ENCODE data around the gene CHMP5. TPM values are rescaled to one million over a fixed set of nuclear protein-coding genes. Genes with fewer than 3 reads are reported as not detected.

The CHMP5 gene
- total RNA-seq (10 to 100 TPM; 21.4 to 74.6 (median 35.3) TPM), polyA plus RNA-seq (10 to 100 TPM; 39.0 to 50.2 TPM), total RNA-seq (21.0 reads per million, percentile 51 among the genes with 10 or more reads in this experiment)

GRCh38 chr9:33264473-33265177 lies at the start of gene CHMP5, which contains the start of gene BAG1:
TSS of gene CHMP5 (plus strand) at chr9:33265049. CDS start at chr9:33265079, 30 bp downstream.
TSS of gene BAG1 (minus strand) at chr9:33264708.
- H3K27me3 ChIP-seq (ENCODE audit: control insufficient read depth in 2 of 2, insufficient read depth in 2 of 2, low read length in 2 of 2), result no peaks in the 10 kb centered on the region
- no peaks in the 10 kb centered on the region for H3K9me3 ChIP-seq (ENCODE audit: control insufficient read depth in 2 of 3, low read length in 3 of 3)
- Mint-ChIP-seq H3K4me3 (peak within 1 kb of the TSS; percentile 82 to 98 (median 92)), H3K9me3 (no peaks in the 10 kb centered on the region), H3K4me1 (peaks cover 36 to 66% (median 55%) of the 10 kb centered on the region in 7 donors), H3K36me3 (peaks cover 10 to 38% (median 13%) of the 10 kb centered on the region in 5 donors), H3K27ac (peak within 1 kb of the TSS; percentile 84 to 99 (median 97)), H3K27me3 (peaks cover 0 to 2% (median 0%) of the 10 kb centered on the region in 5 donors)
- peaks cover 15 to 34% of the 10 kb centered on the region in 2 donors for H3K4me1 ChIP-seq (ENCODE audit: control insufficient read depth in 2 of 2, insufficient read depth in 2 of 2, low read length in 2 of 2)
- peaks cover 8 to 59% (median 14%) of the 10 kb centered on the region in 3 experiments for H3K36me3 ChIP-seq (ENCODE audit: control insufficient read depth in 2 of 3, insufficient read depth in 3 of 3, low read length in 3 of 3)
- ChIA-PET POLR2A (interaction anchor here (0.6 to 3.8 kb wide), 9 partner anchors 10 to 691 kb away, joined by 3 to 29 read pairs (median 4); partner anchors contain the start of genes DNAJA1, NFX1 and SMU1), CTCF (interaction anchor here (0.9 to 1.8 kb wide), 4 partner anchors 22 to 212 kb away, joined by 3 to 6 read pairs (median 4); partner anchors contain the start of gene NFX1)
- ATAC-seq (peak; percentile 99), DNase-seq (peak; percentile 98 to 100 (median 100))
- H3K4me3 ChIP-seq (ENCODE audit: low read length), result peak within 1 kb of the TSS; percentile 95
- intact Hi-C loops (cut with micrococcal nuclease), result loop anchor here (1.0 to 10.0 kb wide), 16 partner anchors 26 to 1258 kb away; partner anchors contain the start of genes APTX (in 2 of the 2), DNAJA1 (in 2 of the 2), NFX1 (in 2 of the 2) and NOL6 (in 2 of the 2)
- H3K27ac ChIP-seq (ENCODE audit: low read depth, low read length), result peak within 1 kb of the TSS; percentile 88

- Mint-ChIP-seq H3K9me3 (no peaks in the 10 kb centered on the region), H3K27ac (peak overlapping the region in 1 of 9 donors; percentile 81), H3K4me3 (peak overlapping the region in 1 of 10 donors; percentile 26), H3K4me1 (peaks cover 8 to 26% (median 17%) of the 10 kb centered on the region in 7 donors), H3K36me3 (no peaks in the 10 kb centered on the region), H3K27me3 (peaks cover 0 to 27% (median 0%) of the 10 kb centered on the region in 5 donors)
- H3K4me3 ChIP-seq (ENCODE audit: low read length), result no peak overlapping the region
- H3K4me1 ChIP-seq (ENCODE audit: control insufficient read depth in 2 of 2, insufficient read depth in 2 of 2, low read length in 2 of 2), result peaks cover 0 to 2% of the 10 kb centered on the region in 2 donors
- H3K36me3 ChIP-seq (ENCODE audit: control insufficient read depth in 2 of 3, insufficient read depth in 3 of 3, low read length in 3 of 3), result no peaks in the 10 kb centered on the region
- no peaks in the 10 kb centered on the region for H3K27me3 ChIP-seq (ENCODE audit: control insufficient read depth in 2 of 2, insufficient read depth in 2 of 2, low read length in 2 of 2)
- CTCF ChIA-PET, result no interaction called here
- no peaks in the 10 kb centered on the region for H3K9me3 ChIP-seq (ENCODE audit: control insufficient read depth in 2 of 3, low read length in 3 of 3)
- ATAC-seq (peak; percentile 34), DNase-seq (no peak)
- no peak overlapping the region for H3K27ac ChIP-seq (ENCODE audit: low read depth, low read length)
- intact Hi-C loops (cut with micrococcal nuclease), result no loop called here
- POLR2A ChIA-PET, result no interaction called here
Observed at GRCh38 chr9:33220681-33221567, 43.9 kb upstream of the CHMP5 start.

GRCh38 chr9:33221568-33221884 lies 43.3 kb upstream of the CHMP5 start:
- no peak overlapping the region for H3K27ac ChIP-seq (ENCODE audit: low read depth, low read length)
- Mint-ChIP-seq H3K27me3 (peaks cover 0 to 21% (median 0%) of the 10 kb centered on the region in 5 donors), H3K9me3 (no peaks in the 10 kb centered on the region), H3K4me1 (peaks cover 10 to 31% (median 18%) of the 10 kb centered on the region in 7 donors), H3K27ac (no peak overlapping the region), H3K4me3 (no peak overlapping the region), H3K36me3 (no peaks in the 10 kb centered on the region)
- H3K4me3 ChIP-seq (ENCODE audit: low read length), result no peak overlapping the region
- peaks cover 0 to 3% of the 10 kb centered on the region in 2 donors for H3K4me1 ChIP-seq (ENCODE audit: control insufficient read depth in 2 of 2, insufficient read depth in 2 of 2, low read length in 2 of 2)
- intact Hi-C loops (cut with micrococcal nuclease), result no loop called here
- ChIA-PET POLR2A (no interaction called here), CTCF (no interaction called here)
- no peak for ATAC-seq
- DNase-seq, result no peak
- H3K9me3 ChIP-seq (ENCODE audit: control insufficient read depth in 2 of 3, low read length in 3 of 3), result no peaks in the 10 kb centered on the region
- H3K27me3 ChIP-seq (ENCODE audit: control insufficient read depth in 2 of 2, insufficient read depth in 2 of 2, low read length in 2 of 2), result no peaks in the 10 kb centered on the region
- H3K36me3 ChIP-seq (ENCODE audit: control insufficient read depth in 2 of 3, insufficient read depth in 3 of 3, low read length in 3 of 3), result no peaks in the 10 kb centered on the region

- H3K27ac ChIP-seq (ENCODE audit: low read depth, low read length), result no peak overlapping the region
- no peak for ATAC-seq
- Mint-ChIP-seq H3K4me1 (peaks cover 10 to 37% (median 18%) of the 10 kb centered on the region in 7 donors), H3K36me3 (no peaks in the 10 kb centered on the region), H3K27ac (no peak overlapping the region), H3K4me3 (no peak overlapping the region), H3K9me3 (no peaks in the 10 kb centered on the region), H3K27me3 (peaks cover 0 to 17% (median 0%) of the 10 kb centered on the region in 5 donors)
- H3K9me3 ChIP-seq (ENCODE audit: control insufficient read depth in 2 of 3, low read length in 3 of 3), result no peaks in the 10 kb centered on the region
- no peak overlapping the region for H3K4me3 ChIP-seq (ENCODE audit: low read length)
- ChIA-PET POLR2A (no interaction called here), CTCF (no interaction called here)
- H3K27me3 ChIP-seq (ENCODE audit: control insufficient read depth in 2 of 2, insufficient read depth in 2 of 2, low read length in 2 of 2), result no peaks in the 10 kb centered on the region
- intact Hi-C loops (cut with micrococcal nuclease), result no loop called here
- DNase-seq, result no peak
- no peaks in the 10 kb centered on the region for H3K36me3 ChIP-seq (ENCODE audit: control insufficient read depth in 2 of 3, insufficient read depth in 3 of 3, low read length in 3 of 3)
- H3K4me1 ChIP-seq (ENCODE audit: control insufficient read depth in 2 of 2, insufficient read depth in 2 of 2, low read length in 2 of 2), result peaks cover 0 to 3% of the 10 kb centered on the region in 2 donors
Observed at GRCh38 chr9:33222031-33222430, 42.8 kb upstream of the CHMP5 start.

GRCh38 chr9:33223696-33224095 lies 41.2 kb upstream of the CHMP5 start:
- peaks cover 10 to 37% (median 18%) of the 10 kb centered on the region in 7 donors for H3K4me1 Mint-ChIP-seq
- peaks cover 0 to 6% (median 0%) of the 10 kb centered on the region in 5 donors for H3K27me3 Mint-ChIP-seq
- H3K4me3 Mint-ChIP-seq, result no peak overlapping the region
- ATAC-seq, result no peak
- ChIA-PET CTCF (interaction anchor here (0.7 kb wide), 1 partner anchor 197 kb away, joined by 4 read pairs; no protein-coding TSS in a partner anchor), POLR2A (no interaction called here)
- Histone ChIP-seq H3K4me3 (ENCODE audit: low read length) (no peak overlapping the region), H3K36me3 (ENCODE audit: control insufficient read depth in 2 of 3, insufficient read depth in 3 of 3, low read length in 3 of 3) (no peaks in the 10 kb centered on the region), H3K27me3 (ENCODE audit: control insufficient read depth in 2 of 2, insufficient read depth in 2 of 2, low read length in 2 of 2) (no peaks in the 10 kb centered on the region), H3K4me1 (ENCODE audit: control insufficient read depth in 2 of 2, insufficient read depth in 2 of 2, low read length in 2 of 2) (peaks cover 0 to 3% of the 10 kb centered on the region in 2 donors), H3K27ac (ENCODE audit: low read depth, low read length) (no peak overlapping the region), H3K9me3 (ENCODE audit: control insufficient read depth in 2 of 3, low read length in 3 of 3) (no peaks in the 10 kb centered on the region)
- no peak overlapping the region for H3K27ac Mint-ChIP-seq
- intact Hi-C loops (cut with micrococcal nuclease), result loop anchor here (2.0 kb wide), 3 partner anchors 21 to 643 kb away; no protein-coding TSS in a partner anchor
- no peaks in the 10 kb centered on the region for H3K36me3 Mint-ChIP-seq
- H3K9me3 Mint-ChIP-seq, result no peaks in the 10 kb centered on the region
- no peak for DNase-seq
